SKM-1 (cell line): ENCODE measurements around the gene SMAD5.

Experiments
- DNase-seq: peaks from one replicate; lab custom pipeline; 2025; ENCODE audit not compliant: unreplicated experiment; lab: John Stamatoyannopoulos, UW

The SMAD5 gene

GRCh38 chr5:136132557-136133221 lies at the start of gene SMAD5:
SMAD5 (plus strand) TSS chr5:136132845; CDS start chr5:136153761, 20,916 bp downstream.
- DNase-seq, result peak; percentile 86

- no peak for DNase-seq
Observed at GRCh38 chr5:136084698-136085097, 47.9 kb upstream of the SMAD5 start.

GRCh38 chr5:136086783-136087566 lies 45.7 kb upstream of the SMAD5 start:
- no peak for DNase-seq

GRCh38 chr5:136087961-136088871 lies 44.4 kb upstream of the SMAD5 start:
- DNase-seq, result no peak

- no peak for DNase-seq
Observed at GRCh38 chr5:136089791-136090190, 42.9 kb upstream of the SMAD5 start.

GRCh38 chr5:136090319-136090718 lies 42.3 kb upstream of the SMAD5 start:
- no peak for DNase-seq

- no peak for DNase-seq
Observed at GRCh38 chr5:136094189-136094912, 38.3 kb upstream of the SMAD5 start.

GRCh38 chr5:136094913-136095641 lies 37.6 kb upstream of the SMAD5 start:
- no peak for DNase-seq

- DNase-seq, result no peak
Observed at GRCh38 chr5:136098176-136098575, 34.5 kb upstream of the SMAD5 start.

- no peak for DNase-seq
Observed at GRCh38 chr5:136099870-136100269, 32.8 kb upstream of the SMAD5 start.

- no peak for DNase-seq
Observed at GRCh38 chr5:136101884-136102283, 30.8 kb upstream of the SMAD5 start.

GRCh38 chr5:136103118-136103517 lies 29.5 kb upstream of the SMAD5 start:
- DNase-seq, result no peak

GRCh38 chr5:136104306-136104965 lies 28.2 kb upstream of the SMAD5 start:
- no peak for DNase-seq

- no peak for DNase-seq
Observed at GRCh38 chr5:136106351-136107031, 26.2 kb upstream of the SMAD5 start.

GRCh38 chr5:136108180-136108611 lies 24.4 kb upstream of the SMAD5 start:
- DNase-seq, result no peak

- no peak for DNase-seq
Observed at GRCh38 chr5:136108766-136109165, 23.9 kb upstream of the SMAD5 start.

GRCh38 chr5:136109453-136110135 lies 23.1 kb upstream of the SMAD5 start:
- no peak for DNase-seq

- no peak for DNase-seq
Observed at GRCh38 chr5:136113606-136114005, 19.0 kb upstream of the SMAD5 start.
